ENCODE data around the gene SLC45A2.

Gene SLC45A2

GRCh38 chr5:34026089-34026761, 41.7 kb upstream of the SLC45A2 start:
- no peak for DNase-seq (ENCODE audit: extremely low read depth, insufficient read length)
- H3K4me3 ChIP-seq (replicated peaks; ENCODE audit: low read depth, low read length) = no peak overlapping the region
- TF ChIP-seq CTCF (IDR thresholded peaks at IDR 0.05; ENCODE audit: insufficient read depth, low read length, poor library complexity, severe bottlenecking) = no peak
- H3K27me3 ChIP-seq (replicated peaks; ENCODE audit: control insufficient read depth, insufficient read depth, low read length) = no peaks in the 10 kb centered on the region
- H3K36me3 ChIP-seq (ENCODE audit: control insufficient read depth, insufficient read depth, low read length) = no peaks in the 10 kb centered on the region

GRCh38 chr5:34022121-34022705, 37.7 kb upstream of the SLC45A2 start:
- TF ChIP-seq CTCF (IDR thresholded peaks at IDR 0.05; ENCODE audit: insufficient read depth, low read length, poor library complexity, severe bottlenecking) = no peak
- no peak overlapping the region for H3K4me3 ChIP-seq (replicated peaks; ENCODE audit: low read depth, low read length)
- peak; percentile 9 for DNase-seq (ENCODE audit: extremely low read depth, insufficient read length)
- H3K36me3 ChIP-seq (ENCODE audit: control insufficient read depth, insufficient read depth, low read length) = no peaks in the 10 kb centered on the region
- H3K27me3 ChIP-seq (replicated peaks; ENCODE audit: control insufficient read depth, insufficient read depth, low read length) = no peaks in the 10 kb centered on the region

GRCh38 chr5:34021334-34021733, 36.8 kb upstream of the SLC45A2 start:
- no peak for TF ChIP-seq CTCF (IDR thresholded peaks at IDR 0.05; ENCODE audit: insufficient read depth, low read length, poor library complexity, severe bottlenecking)
- DNase-seq (ENCODE audit: extremely low read depth, insufficient read length) = no peak
- no peaks in the 10 kb centered on the region for H3K27me3 ChIP-seq (replicated peaks; ENCODE audit: control insufficient read depth, insufficient read depth, low read length)
- H3K4me3 ChIP-seq (replicated peaks; ENCODE audit: low read depth, low read length) = no peak overlapping the region
- H3K36me3 ChIP-seq (ENCODE audit: control insufficient read depth, insufficient read depth, low read length) = no peaks in the 10 kb centered on the region

- TF ChIP-seq CTCF (IDR thresholded peaks at IDR 0.05; ENCODE audit: insufficient read depth, low read length, poor library complexity, severe bottlenecking) = no peak
- Histone ChIP-seq H3K36me3 (ENCODE audit: control insufficient read depth, insufficient read depth, low read length) (no peaks in the 10 kb centered on the region), H3K27me3 (replicated peaks; ENCODE audit: control insufficient read depth, insufficient read depth, low read length) (no peaks in the 10 kb centered on the region), H3K4me3 (replicated peaks; ENCODE audit: low read depth, low read length) (no peak overlapping the region)
- DNase-seq (ENCODE audit: extremely low read depth, insufficient read length) = no peak
Observed at GRCh38 chr5:34020726-34021125, 36.2 kb upstream of the SLC45A2 start.

- no peaks in the 10 kb centered on the region for H3K36me3 ChIP-seq (ENCODE audit: control insufficient read depth, insufficient read depth, low read length)
- no peaks in the 10 kb centered on the region for H3K27me3 ChIP-seq (replicated peaks; ENCODE audit: control insufficient read depth, insufficient read depth, low read length)
- DNase-seq (ENCODE audit: extremely low read depth, insufficient read length) = no peak
- no peak overlapping the region for H3K4me3 ChIP-seq (replicated peaks; ENCODE audit: low read depth, low read length)
- TF ChIP-seq CTCF (IDR thresholded peaks at IDR 0.05; ENCODE audit: insufficient read depth, low read length, poor library complexity, severe bottlenecking) = no peak
Observed at GRCh38 chr5:34017254-34017653, 32.8 kb upstream of the SLC45A2 start.
